NCI-H1417 (cell line): ENCODE data around the gene WDR88.
"Not testable (repeated sequence)": the region's sequence is repeated elsewhere in the genome, so short reads cannot be mapped to it uniquely, and the experiment has no call there.

Experiments
- DNase-seq, 3 experiments: peaks; one replicate each; lab custom pipeline; 2025; lab: John Stamatoyannopoulos, UW

Gene WDR88

DNA sequence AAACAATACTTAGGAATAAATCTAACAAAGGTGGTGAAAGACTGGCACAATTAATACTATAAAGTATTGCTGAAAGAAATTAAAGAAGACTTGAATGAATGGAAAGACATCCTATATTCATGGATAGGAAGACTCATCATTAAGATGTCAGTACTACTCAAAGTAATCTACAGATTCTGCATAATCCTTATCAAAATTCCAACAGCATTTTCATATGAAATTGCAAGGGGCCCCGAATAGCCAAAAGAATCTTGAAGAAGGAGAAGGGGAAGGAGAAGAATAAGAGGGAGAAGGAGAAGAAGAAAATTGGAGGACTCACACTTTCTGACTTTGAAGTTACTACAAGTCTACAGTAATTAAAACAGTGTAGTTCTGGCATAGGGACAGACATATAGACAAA, 36.6 kb downstream of the WDR88 start:
- no peak for DNase-seq

GRCh38 chr19:33171222-33171795, 39.4 kb downstream of the WDR88 start:
- no peak for DNase-seq

DNA sequence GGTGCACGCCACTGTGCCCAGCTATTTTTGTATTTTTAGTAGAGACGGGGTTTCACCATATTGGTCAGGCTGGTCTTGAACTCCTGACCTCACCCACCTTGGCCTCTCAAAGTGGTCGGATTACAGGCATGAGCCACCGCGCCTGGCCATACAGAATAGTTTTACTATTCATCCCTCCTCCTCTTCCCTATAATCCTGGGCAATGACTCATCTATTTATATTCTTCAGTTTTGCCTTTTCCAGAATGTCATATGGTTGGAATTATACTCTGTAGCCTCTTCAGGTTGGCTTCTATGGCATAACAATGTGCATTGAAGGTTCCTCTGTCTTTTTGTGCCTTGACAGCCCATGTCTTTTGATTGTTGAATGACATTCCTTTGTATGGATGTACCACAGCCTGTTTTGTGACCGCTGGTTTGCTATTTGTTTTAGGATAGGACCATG, 40.0 kb downstream of the WDR88 start:
- DNase-seq = no peak

DNA sequence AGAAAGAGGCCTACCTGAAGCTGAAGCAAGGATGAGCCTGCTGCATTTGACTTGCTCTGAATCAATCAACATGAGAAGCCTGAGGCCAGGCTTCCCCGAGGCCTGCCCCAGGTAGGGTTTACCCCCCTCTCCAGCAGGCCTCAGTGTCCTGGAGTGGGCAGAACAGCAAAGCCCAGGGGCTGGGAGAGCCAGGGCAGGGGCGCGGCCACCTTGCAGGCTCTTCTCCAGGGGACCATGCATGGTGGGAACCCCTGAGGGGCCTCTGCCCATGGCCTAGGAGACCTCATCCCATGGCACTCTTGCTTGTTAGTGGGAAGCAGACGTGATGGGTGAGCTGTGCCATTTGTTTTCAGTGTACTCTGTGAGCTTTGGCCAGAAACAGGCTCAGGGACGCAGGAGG, 42.3 kb downstream of the WDR88 start:
- no peak for DNase-seq

DNA sequence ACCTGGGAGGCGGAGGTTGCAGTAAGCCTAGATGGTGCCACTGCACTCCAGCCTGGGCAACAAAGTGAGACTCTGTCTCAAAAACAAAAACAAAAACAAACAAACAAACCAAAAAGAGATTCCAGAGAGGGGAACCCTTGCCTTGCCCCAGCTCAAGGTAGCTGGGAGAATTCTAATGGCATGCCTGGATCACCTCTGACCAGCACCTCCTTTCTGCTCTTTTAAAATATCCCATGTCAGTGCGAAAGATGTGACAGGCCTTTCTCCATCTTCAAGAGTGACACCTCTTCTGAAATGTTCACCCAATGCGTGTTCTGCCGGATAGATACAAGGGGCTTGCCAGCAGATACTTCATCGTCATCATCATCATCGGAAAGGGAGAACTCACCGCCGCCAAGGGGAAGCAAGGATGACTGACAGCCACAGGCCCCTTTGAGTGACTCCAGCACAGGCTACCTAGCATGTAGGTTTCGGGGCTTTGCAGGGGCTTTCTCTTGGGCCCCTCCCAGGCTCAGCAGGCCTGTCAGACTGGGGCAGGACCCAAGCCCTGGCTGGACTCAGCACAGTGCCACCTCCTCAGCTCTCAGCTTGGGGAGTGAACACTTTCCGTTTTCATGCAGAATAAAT, 43.4 kb downstream of the WDR88 start:
- DNase-seq = no peak

DNA sequence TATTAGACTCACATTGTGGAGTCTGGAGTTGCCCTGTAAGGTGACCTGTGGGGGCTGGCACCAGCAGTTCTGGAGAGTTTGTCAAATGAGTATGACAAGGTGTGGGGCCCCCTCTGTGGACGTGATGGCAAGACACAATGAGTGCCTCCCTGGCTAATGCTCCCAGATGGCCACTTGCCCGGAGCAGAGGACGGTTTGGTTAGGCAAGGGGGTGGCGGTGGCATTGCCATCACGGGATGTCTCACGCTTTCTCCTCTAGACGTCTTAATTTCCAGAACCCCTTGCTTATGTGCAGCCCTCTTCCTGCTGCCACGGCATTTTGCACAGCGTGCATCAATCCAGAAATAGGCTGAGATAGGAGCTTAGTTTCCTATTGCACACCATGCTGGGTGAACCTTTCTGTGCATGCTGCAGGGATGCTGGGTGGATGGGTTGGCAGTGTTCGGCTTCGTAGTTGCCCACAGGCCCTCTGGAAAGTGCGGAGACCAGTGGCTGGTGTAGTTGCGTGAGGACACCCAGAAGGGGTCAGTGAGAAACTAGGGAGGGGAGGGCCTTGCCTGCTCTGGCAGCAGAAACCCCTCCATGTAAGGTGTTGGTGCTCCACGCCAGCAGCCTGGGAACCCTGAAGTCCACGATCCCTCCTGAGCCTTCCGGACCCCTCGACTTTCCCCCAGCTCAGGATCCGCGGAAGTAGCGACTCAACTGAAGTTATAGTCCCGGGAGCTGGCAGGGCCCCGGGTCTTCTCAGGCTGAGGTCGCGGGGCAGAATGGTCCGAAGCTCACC, 44.2 kb downstream of the WDR88 start:
- no peak for DNase-seq

DNA sequence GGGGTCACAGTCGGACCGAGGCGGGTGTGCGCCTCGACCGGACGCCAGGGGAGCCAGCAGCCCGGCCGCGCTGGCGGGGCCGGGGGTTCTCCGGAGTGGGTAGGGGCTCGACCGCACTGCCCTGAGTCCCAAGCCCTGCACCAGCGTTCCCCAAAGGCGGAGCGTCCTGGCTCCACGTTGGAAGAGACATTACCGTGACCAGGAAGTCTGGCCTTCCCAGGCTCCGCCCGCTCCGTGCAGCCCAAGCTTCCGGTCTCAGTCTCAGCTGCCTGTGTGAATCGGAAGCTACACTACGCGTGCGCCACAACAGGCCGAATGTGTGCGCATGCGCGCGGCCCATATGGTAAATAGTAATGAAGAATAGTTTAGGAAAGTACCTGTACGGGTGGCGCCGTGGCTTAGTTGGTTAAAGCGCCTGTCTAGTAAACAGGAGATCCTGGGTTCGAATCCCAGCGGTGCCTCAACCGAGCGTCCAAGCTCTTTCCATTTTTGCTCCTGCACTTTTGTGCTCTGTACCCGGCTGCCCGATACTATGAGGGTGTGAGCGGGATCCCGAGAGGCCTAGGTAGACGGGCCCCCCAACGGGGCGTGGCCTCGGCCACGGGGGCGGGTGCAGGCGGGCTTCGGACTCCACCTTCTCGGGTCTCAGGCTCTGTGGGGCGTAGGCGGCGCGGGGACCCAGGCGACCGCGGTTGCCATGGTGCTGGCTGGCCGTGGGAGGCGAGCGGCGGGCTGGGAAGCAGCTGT, 44.9 kb downstream of the WDR88 start:
- peak; percentile 98 to 99 (median 99) for DNase-seq

DNA sequence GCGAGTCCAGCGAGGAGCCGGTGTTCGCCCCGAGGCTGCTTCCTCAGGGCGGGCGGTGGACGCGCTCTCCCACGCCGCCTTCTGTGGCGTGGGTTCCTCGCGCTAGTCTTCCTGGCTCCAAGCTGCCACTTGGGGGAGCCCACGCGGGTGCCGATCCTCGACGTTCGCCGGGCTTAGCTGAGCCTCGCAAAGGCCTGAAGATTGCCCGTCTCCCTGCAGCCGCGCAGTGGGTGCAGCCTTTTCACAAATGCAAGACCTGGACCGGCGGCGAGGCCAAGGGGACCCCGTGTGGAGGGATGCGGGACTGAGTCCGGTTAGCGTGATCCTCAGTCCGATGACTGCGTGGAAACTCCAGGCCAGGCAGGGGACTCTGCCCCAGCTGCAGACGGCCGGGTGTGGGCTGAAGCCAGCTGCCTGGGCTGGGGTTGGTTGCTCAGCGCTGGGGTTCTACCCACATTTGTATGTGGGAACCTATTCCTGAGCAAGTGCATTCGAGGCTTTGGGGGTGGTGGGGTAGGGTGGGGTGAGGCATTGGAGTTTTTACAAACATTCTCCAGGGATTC, 45.6 kb downstream of the WDR88 start:
- peak in 2 of 3 experiments; percentile 87 to 92 for DNase-seq

DNA sequence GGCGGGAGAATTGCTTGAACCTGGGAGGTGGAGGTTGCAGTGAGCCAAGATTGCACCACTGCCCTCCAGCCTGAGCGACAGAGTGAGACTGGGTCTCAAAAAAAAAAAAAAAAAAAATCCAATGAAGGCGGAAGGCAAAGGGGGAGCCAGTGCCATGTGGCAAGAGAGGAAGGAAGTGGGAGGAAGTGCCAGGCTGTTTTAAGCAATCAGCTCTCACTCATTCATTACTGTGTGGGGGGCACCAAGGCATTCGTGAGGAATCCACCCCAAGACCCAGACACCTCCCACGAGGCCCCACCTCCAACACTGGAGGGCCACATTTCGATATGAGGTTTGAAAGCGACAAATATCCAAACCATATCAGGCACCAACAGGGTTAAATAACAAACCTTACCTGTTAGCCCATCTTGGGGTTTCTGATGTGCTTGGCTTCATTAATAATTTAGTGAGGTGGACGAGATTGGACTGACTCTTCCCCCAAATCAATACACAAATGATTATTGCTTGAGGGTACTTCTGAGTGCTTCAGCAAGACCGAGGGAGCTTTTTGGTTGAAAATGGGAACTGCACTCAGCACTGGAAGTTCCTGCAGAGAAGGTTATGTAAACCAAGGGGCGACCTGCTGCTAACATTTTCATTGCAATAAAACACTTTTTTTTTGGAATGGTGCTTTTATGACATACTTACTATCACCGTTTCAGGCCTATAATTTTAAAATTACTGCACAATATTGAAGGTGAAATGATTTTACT, 54.7 kb downstream of the WDR88 start:
- no peak for DNase-seq

DNA sequence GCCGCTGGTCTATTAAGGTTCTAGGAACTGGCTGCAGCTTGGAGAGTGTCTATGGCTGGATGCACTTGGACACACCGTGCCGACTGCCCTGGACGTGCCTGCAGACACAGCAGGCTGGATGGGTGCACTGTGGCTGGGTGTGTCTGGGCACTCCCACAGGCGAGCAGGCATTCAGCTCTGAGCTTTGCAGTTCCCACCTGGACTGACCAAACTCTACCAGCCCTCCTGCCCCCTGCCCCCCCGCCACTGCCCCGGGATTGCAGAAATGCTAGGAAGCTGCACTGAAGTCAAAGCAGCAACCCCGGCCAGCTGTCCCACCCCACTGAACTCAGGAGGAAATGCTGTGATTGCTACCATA, 55.2 kb downstream of the WDR88 start:
- DNase-seq = no peak

DNA sequence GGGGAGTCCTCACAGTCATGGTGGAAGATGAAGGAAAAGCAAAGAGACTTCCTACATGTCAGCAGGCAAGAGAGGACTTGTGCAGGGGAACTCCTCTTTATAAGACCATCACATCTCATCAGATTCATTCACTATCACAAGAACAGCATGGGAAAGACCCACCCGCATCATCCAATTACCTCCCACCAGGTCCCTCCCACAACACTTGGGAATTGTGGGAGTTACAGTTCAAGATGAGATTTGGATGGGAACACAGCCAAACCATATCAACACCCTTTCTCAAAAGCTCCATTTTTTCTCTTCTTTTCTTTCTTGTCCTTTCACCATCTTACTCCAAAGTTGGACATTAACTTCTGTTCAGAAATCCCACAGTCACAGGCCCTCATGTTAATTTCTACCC, 57.5 kb downstream of the WDR88 start:
- no peak for DNase-seq

DNA sequence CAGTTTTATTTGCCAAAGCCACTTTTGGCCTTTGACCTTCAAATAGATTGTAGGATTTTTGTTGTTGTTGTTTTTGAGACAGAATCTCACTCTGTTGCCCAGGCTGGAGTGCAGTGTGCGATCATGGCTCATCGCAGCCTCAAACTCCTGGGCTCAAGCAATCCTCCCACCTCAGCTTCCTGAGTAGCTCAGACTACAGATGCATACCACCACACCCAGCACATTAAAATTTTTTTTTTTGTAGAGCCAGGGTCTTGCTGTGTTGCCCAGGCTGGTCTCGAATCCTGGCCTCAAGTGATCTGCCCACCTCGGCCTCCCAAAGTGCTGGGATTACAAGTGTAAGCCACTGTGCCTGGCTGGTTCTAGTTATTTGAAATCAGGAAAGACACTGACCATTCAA, 59.2 kb downstream of the WDR88 start:
- DNase-seq = not testable (repeated sequence)

GRCh38 chr19:33191501-33191900, 59.6 kb downstream of the WDR88 start:
- no peak for DNase-seq

DNA sequence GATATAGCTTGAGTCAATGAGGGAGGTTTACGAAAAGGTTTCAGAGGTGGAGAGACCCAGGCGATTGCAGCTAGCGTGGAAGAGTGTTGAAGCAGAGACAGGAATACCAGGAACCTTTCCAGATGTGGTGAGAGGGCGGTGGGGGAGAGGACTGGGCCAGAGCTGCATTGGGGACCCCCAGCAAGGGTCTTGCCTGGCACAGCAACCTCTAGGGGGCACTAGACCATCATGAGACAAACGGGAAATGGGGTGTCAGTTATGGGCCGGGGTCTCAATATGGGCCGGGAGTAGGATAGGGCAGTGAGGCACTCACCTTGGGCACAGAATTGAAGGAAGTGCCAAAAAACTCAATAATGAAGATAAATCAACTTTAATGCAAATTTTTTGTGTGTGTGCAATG, 60.1 kb downstream of the WDR88 start:
- DNase-seq = no peak

GRCh38 chr19:33193269-33193864, 61.5 kb downstream of the WDR88 start:
- no peak for DNase-seq

DNA sequence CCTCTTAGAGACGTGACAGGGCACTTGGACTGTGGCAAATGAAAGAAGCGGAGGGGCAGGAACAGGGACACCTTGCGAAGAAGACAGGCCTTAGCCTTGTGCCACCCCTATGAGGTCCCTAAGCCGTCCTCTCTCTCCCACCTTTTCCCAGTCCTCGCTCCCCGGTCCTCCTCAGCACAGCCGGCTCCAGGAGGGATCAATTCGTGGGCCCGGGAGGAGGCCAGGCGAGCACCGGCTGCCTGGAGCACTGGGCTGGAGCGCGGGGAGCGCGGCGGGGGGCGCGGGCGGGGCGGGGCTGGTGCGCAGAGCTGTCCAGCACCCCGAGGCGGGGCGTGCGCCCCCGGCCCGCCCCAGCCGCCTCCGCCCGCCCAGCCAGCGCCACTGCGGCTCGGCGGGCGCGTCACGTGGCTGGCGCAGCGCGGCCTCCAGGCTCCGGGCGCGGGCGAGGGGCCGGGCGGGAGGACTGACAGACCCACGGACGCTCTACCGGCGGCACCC, 62.0 kb downstream of the WDR88 start, which contains the start of gene LRP3:
Gene LRP3 (plus strand): TSS at position 466 of the 498 bp plus-strand sequence. CDS start 456 bp downstream, outside the sequence.
- DNase-seq = peak; percentile 42 to 73 (median 66)

GRCh38 chr19:33194532-33194885, 62.6 kb downstream of the WDR88 start:
- peak in 2 of 3 experiments; percentile 22 to 49 for DNase-seq

GRCh38 chr19:33194886-33195644, 63.2 kb downstream of the WDR88 start:
- peak in 2 of 3 experiments; percentile 34 to 49 for DNase-seq

- no peak for DNase-seq
Observed at GRCh38 chr19:33195645-33196347, 63.9 kb downstream of the WDR88 start.
